Anterior cingulate cortex (tissue), 58 donors: ENCODE data around the gene UNC50.
"Not testable (repeated sequence)": the region's sequence is repeated elsewhere in the genome, so short reads cannot be mapped to it uniquely, and the experiment has no call there.

Source experiments
- DNase-seq, 58 donors: peaks; one replicate each; lab custom pipeline; 2025; lab: John Stamatoyannopoulos, UW

Gene UNC50

GRCh38 chr2:98658816-98659490 is 50.6 kb downstream of the UNC50 start:
- no peak for DNase-seq

- not testable (repeated sequence) for DNase-seq
These were observed 51.1 kb downstream of the UNC50 start for GRCh38 chr2:98659491-98659840.

- no peak for DNase-seq
These were observed 55.2 kb downstream of the UNC50 start for GRCh38 chr2:98663511-98664090.

GRCh38 chr2:98664323-98664722 is 55.9 kb downstream of the UNC50 start:
- no peak for DNase-seq

- DNase-seq, result no peak
These were observed 57.3 kb downstream of the UNC50 start for GRCh38 chr2:98665677-98666076.
